ENCODE results near the gene PCDH9. TPM values are rescaled to one million over a fixed set of nuclear protein-coding genes. Genes with fewer than 3 reads are reported as not detected.

Gene PCDH9
- total and polyA plus RNA-seq, 10 donors, result 0.24 to 8.1 (median 3.8) TPM

- no peaks in the 10 kb centered on the region for H3K36me3 ChIP-seq
- no peaks in the 10 kb centered on the region for H3K9me3 ChIP-seq
- intact Hi-C loops (cut with DNase I; ENCODE audit: low total_unique reads), result no loop called here
- DNase-seq, result no peak
- H3K4me1 ChIP-seq, result no peaks in the 10 kb centered on the region
- TF ChIP-seq POLR2AphosphoS5 (IDR thresholded peaks at IDR 0.05), result no peak
- no peak for TF ChIP-seq POLR2A (IDR thresholded peaks at IDR 0.05)
- TF ChIP-seq CTCF (IDR thresholded peaks at IDR 0.05 in 8 of 11, conservative IDR thresholded peaks at IDR 0.05 in 3 of 11), result no peak
- no peak overlapping the region for H3K4me3 ChIP-seq
- no peak overlapping the region for H3K27ac ChIP-seq
- no peaks in the 10 kb centered on the region for H3K27me3 ChIP-seq (replicated peaks in 1 of 7)
These were observed 159.8 kb downstream of the PCDH9 start for GRCh38 chr13:67070306-67070705.

- TF ChIP-seq CTCF (IDR thresholded peaks at IDR 0.05 in 8 of 11, conservative IDR thresholded peaks at IDR 0.05 in 3 of 11) (no peak), POLR2AphosphoS5 (IDR thresholded peaks at IDR 0.05) (no peak), POLR2A (IDR thresholded peaks at IDR 0.05) (no peak)
- no peaks in the 10 kb centered on the region for H3K4me1 ChIP-seq
- H3K4me3 ChIP-seq, result no peak overlapping the region
- no peak overlapping the region for H3K27ac ChIP-seq
- DNase-seq, result no peak
- H3K9me3 ChIP-seq, result no peaks in the 10 kb centered on the region
- no peaks in the 10 kb centered on the region for H3K27me3 ChIP-seq (replicated peaks in 1 of 7)
- no peaks in the 10 kb centered on the region for H3K36me3 ChIP-seq
- intact Hi-C loops (cut with DNase I; ENCODE audit: low total_unique reads), result no loop called here
- WGBS, 5 donors, result 90 to 96% (median 94%) methylated on average over 3 of the region's 3 CpGs
These were observed 160.9 kb downstream of the PCDH9 start for GRCh38 chr13:67069117-67069767.

GRCh38 chr13:67064920-67065319, 165.2 kb downstream of the PCDH9 start:
- WGBS, 5 donors, result 72 to 82% (median 79%) methylated on average over 2 of the region's 2 CpGs
- TF ChIP-seq POLR2A (IDR thresholded peaks at IDR 0.05), result no peak
- no peak for TF ChIP-seq CTCF (IDR thresholded peaks at IDR 0.05 in 8 of 11, conservative IDR thresholded peaks at IDR 0.05 in 3 of 11)
- no peak for TF ChIP-seq POLR2AphosphoS5 (IDR thresholded peaks at IDR 0.05)
- no peaks in the 10 kb centered on the region for H3K36me3 ChIP-seq
- peaks cover 0 to 8% (median 0%) of the 10 kb centered on the region in 6 donors for H3K4me1 ChIP-seq
- H3K9me3 ChIP-seq, result no peaks in the 10 kb centered on the region
- no peak overlapping the region for H3K4me3 ChIP-seq
- H3K27me3 ChIP-seq (replicated peaks in 1 of 7), result no peaks in the 10 kb centered on the region
- no peak for DNase-seq
- H3K27ac ChIP-seq, result no peak overlapping the region
- intact Hi-C loops (cut with DNase I; ENCODE audit: low total_unique reads), result no loop called here

GRCh38 chr13:67063036-67063435, 167.1 kb downstream of the PCDH9 start:
- Histone ChIP-seq H3K27ac (no peak overlapping the region), H3K4me3 (no peak overlapping the region), H3K36me3 (no peaks in the 10 kb centered on the region), H3K9me3 (no peaks in the 10 kb centered on the region), H3K4me1 (peaks cover 0 to 8% (median 0%) of the 10 kb centered on the region in 6 donors), H3K27me3 (replicated peaks in 1 of 7) (no peaks in the 10 kb centered on the region)
- intact Hi-C loops (cut with DNase I; ENCODE audit: low total_unique reads), result no loop called here
- 93 to 98% (median 95%) methylated on average over 3 of the region's 3 CpGs for WGBS, 5 donors
- DNase-seq, result no peak
- no peak for TF ChIP-seq POLR2A (IDR thresholded peaks at IDR 0.05)
- no peak for TF ChIP-seq CTCF (IDR thresholded peaks at IDR 0.05 in 8 of 11, conservative IDR thresholded peaks at IDR 0.05 in 3 of 11)
- no peak for TF ChIP-seq POLR2AphosphoS5 (IDR thresholded peaks at IDR 0.05)
